HepG2 (cell line): ENCODE measurements around the gene PRICKLE2. TPM values are rescaled to one million over a fixed set of nuclear protein-coding genes. Genes with fewer than 3 reads are reported as not detected.

Experiments used
- ATAC-seq: fragments of 200-7000 bp; cut with Tn5 transposase; 3 replicates; pipeline ENCODE4 v1.9.1; 2020; ENCODE audit warnings: mild to moderate bottlenecking, moderate library complexity
- BruUV-seq: library from RNA; stranded (reverse); fragments of 400-500 nt; replicated peaks from 2 replicates; lab custom pipeline; 2021; lab: Mats Ljungman, UMichigan
- CTCF ChIA-PET: fragments of 300-600 bp; formaldehyde crosslinking; extraction: SDS; loops from one replicate; lab custom pipeline; 2021; ENCODE audit warnings: low total read pairs, inconsistent platforms, low intra/inter-chr PET ratio; lab: Yijun Ruan, JAX
- POLR2A ChIA-PET: fragments of 350-600 bp; sonication (Branson Sonifier 250); formaldehyde crosslinking; loops from one replicate; lab custom pipeline; 2020; ENCODE audit warnings: antibody characterized with exemption, inconsistent platforms; lab: Yijun Ruan, JAX
- DNase-seq: peaks from one replicate; pipeline ENCODE4 v3.0.0-alpha.2; 2015; ENCODE audit warnings: low spot score
- FAIRE-seq: peaks from 3 replicates; lab custom pipeline; 2011; peaks lifted over from hg19 to GRCh38; lab: Jason Lieb, UNC
- H2AFZ ChIP-seq: one replicate; pipeline ENCODE4 v1.6.1; 2011; ENCODE audit warnings: low read length, inconsistent platforms
- H3K27ac ChIP-seq: fragments of 300-600 bp; 3 replicates; pipeline ENCODE4 v1.8.0; 2011; ENCODE audit warnings: mixed run types, mild to moderate bottlenecking, mixed read lengths, low read length, inconsistent platforms; ENCODE audit not compliant: insufficient read depth; ENCODE audit errors: extremely low read length
- H3K27me3 ChIP-seq, 2 experiments: fragments of 200-600 bp in 1 of 2; 2 replicates in 1 of 2; 3 replicates in 1 of 2; pipeline versions ENCODE4 v1.6.0 to v1.8.0; 2011; ENCODE audit warnings: low read length in 2 of 2, mild to moderate bottlenecking in 2 of 2, moderate library complexity in 2 of 2, inconsistent platforms in 1 of 2; ENCODE audit not compliant: insufficient read depth in 2 of 2, control insufficient read depth in 1 of 2
- H3K36me3 ChIP-seq, 2 experiments: fragments of 200-600 bp in 1 of 2; replicated peaks in 1 of 2; 2 replicates in 1 of 2; 3 replicates in 1 of 2; pipeline versions ENCODE4 v1.5.1 to v1.8.0; 2011; ENCODE audit warnings: low read length in 2 of 2, inconsistent platforms in 1 of 2; ENCODE audit not compliant: insufficient read depth in 2 of 2, control insufficient read depth in 1 of 2
- H3K4me1 ChIP-seq: 2 replicates; pipeline ENCODE4 v1.5.1; 2012; ENCODE audit warnings: low read length, inconsistent platforms; ENCODE audit not compliant: insufficient read depth
- H3K4me2 ChIP-seq: 2 replicates; pipeline ENCODE4 v1.6.0; 2011; ENCODE audit warnings: low read depth, low read length, inconsistent platforms
- H3K4me3 ChIP-seq, 3 experiments: fragments of 200-600 bp in 1 of 3; sonication (generic), shearing (Covaris generic) in 1 of 3; replicated peaks in 1 of 3; 2 replicates each; pipeline ENCODE4 v1.5.1; 2011 to 2016; ENCODE audit warnings: low read length in 3 of 3, inconsistent platforms in 2 of 3, low read depth in 2 of 3, mild to moderate bottlenecking in 2 of 3, control low read depth in 1 of 3, mixed read lengths in 1 of 3; ENCODE audit not compliant: insufficient read depth in 1 of 3
- H3K79me2 ChIP-seq: one replicate; pipeline ENCODE4 v1.6.1; 2011; ENCODE audit warnings: low read length, inconsistent platforms; ENCODE audit not compliant: insufficient read depth
- H3K9ac ChIP-seq: 2 replicates; pipeline ENCODE4 v1.6.0; 2011; ENCODE audit warnings: mild to moderate bottlenecking, low read depth, low read length, inconsistent platforms; ENCODE audit not compliant: insufficient read depth
- H3K9me3 ChIP-seq: 2 replicates; pipeline ENCODE4 v1.5.1; 2012; ENCODE audit warnings: mild to moderate bottlenecking, low read length
- H4K20me1 ChIP-seq: 2 replicates; pipeline ENCODE4 v1.6.0; 2011; ENCODE audit warnings: inconsistent platforms, mild to moderate bottlenecking, low read length, moderate library complexity; ENCODE audit not compliant: insufficient read depth
- CENPX ChIP-seq: sonication (generic); formaldehyde crosslinking; IDR thresholded peaks from 2 replicates; pipeline ENCODE4 v1.9.0; 2021; ENCODE audit warnings: mild to moderate bottlenecking, missing genetic modification reagents, moderate library complexity
- HDAC2 ChIP-seq: sonication (generic); formaldehyde crosslinking; IDR thresholded peaks from 2 replicates; pipeline ENCODE4 v1.4.0; 2020; ENCODE audit warnings: missing genetic modification reagents
- KLF12 ChIP-seq: sonication (generic); formaldehyde crosslinking; IDR thresholded peaks from 2 replicates; pipeline ENCODE4 v1.4.0; 2020; ENCODE audit warnings: missing genetic modification reagents, borderline replicate concordance
- MLX ChIP-seq: IDR thresholded peaks from 2 replicates; pipeline ENCODE4 v1.6.1; 2016
- SP4 ChIP-seq: sonication (generic); formaldehyde crosslinking; IDR thresholded peaks from 2 replicates; pipeline ENCODE4 v1.8.1; 2023; ENCODE audit warnings: mild to moderate bottlenecking, missing genetic modification reagents
- SYNCRIP ChIP-seq: fragments of 200-400 bp; formaldehyde crosslinking; IDR thresholded peaks from 2 replicates; pipeline ENCODE4 v1.6.1; 2018; ENCODE audit warnings: mild to moderate bottlenecking, low read depth, low read length; ENCODE audit not compliant: insufficient read depth
- TCF7L2 ChIP-seq: IDR thresholded peaks from 2 replicates; pipeline ENCODE4 v1.6.1; 2011; ENCODE audit warnings: mild to moderate bottlenecking, low read depth, low read length, moderate library complexity
- XRCC5 ChIP-seq: fragments of 200-400 bp; formaldehyde crosslinking; optimal IDR thresholded peaks from 2 replicates; pipeline ENCODE3; 2017; ENCODE audit warnings: mild to moderate bottlenecking, low read length
- ZMYM3 ChIP-seq: sonication (generic); formaldehyde crosslinking; IDR thresholded peaks from 2 replicates; pipeline ENCODE4 v1.5.1; 2020; ENCODE audit warnings: mild to moderate bottlenecking, missing genetic modification reagents
- WGBS: methylation state at CpG from one replicate; pipeline ENCODE4 v1.1.6; 2017; ENCODE audit warnings: low lambda C conversion rate; 5-methylcytosine and 5-hydroxymethylcytosine counted together
- in situ Hi-C: cut with HindIII; loops from 2 replicates; pipeline ENCODE4 v1.10.0; 2017; ENCODE audit warnings: low pct_unique_long_range_greater_than_20kb; ENCODE audit not compliant: extremely low pct_ligation_motif_present
- intact Hi-C: fragments of 100-400 bp; cut with micrococcal nuclease; formaldehyde crosslinking; loops from one replicate; pipeline ENCODE4 v1.10.0; 2022; ENCODE audit not compliant: unreplicated experiment
- polyA plus RNA-seq, 8 experiments: library from polyadenylated mRNA; depleted of rRNA in 3 of 8; stranded (reverse) in 7 of 8; unstranded in 1 of 8; fragments of >200 nt; fragmentation: Illumina TruSeq in 4 of 8; extraction: Trizol in 4 of 8; gene quantifications; 2 replicates each; pipeline versions ENCODE4 v1.2.1 to v1.2.3, GENCODE V29; 2011 to 2016; ENCODE audit warnings: low read depth in 4 of 8, missing spikeins in 1 of 8, mixed read lengths in 1 of 8; ENCODE audit not compliant: insufficient read depth in 1 of 8
- total RNA-seq, 5 experiments: library from RNA; depleted of rRNA; stranded (reverse); fragments of >200 nt; fragmentation: Illumina TruSeq; extraction: Trizol; gene quantifications; 2 replicates each; pipeline ENCODE4 v1.2.3, GENCODE V29; 2016; ENCODE audit warnings: low read depth in 1 of 5
- TF ChIP-seq, protein P1 (sequence below): sonication (generic); formaldehyde crosslinking; IDR thresholded peaks from 2 replicates; pipeline ENCODE4 v1.8.1; 2023; ENCODE audit warnings: mild to moderate bottlenecking, missing genetic modification reagents, borderline replicate concordance
- TF ChIP-seq, protein P2 (sequence below): sonication (generic); formaldehyde crosslinking; IDR thresholded peaks from 2 replicates; pipeline ENCODE4 v1.5.0; 2020; ENCODE audit warnings: mild to moderate bottlenecking, missing genetic modification reagents, borderline replicate concordance
- TF ChIP-seq, protein P3 (sequence below): sonication (generic); formaldehyde crosslinking; conservative IDR thresholded peaks from 2 replicates; pipeline ENCODE4 v1.4.0; 2020; ENCODE audit warnings: missing genetic modification reagents

PRICKLE2 gene
- total and polyA plus RNA-seq, 2 of the 13 experiments (the other 11 are each of a cell fraction or from before 2014, with no cell fraction given): 0.01 to 0.07 TPM

- no peak overlapping the region for H3K4me3 ChIP-seq
- no peak overlapping the region for H2AFZ ChIP-seq
- ATAC-seq (no peak), DNase-seq (no peak), FAIRE-seq (no peak)
- TF ChIP-seq, protein P1, sequence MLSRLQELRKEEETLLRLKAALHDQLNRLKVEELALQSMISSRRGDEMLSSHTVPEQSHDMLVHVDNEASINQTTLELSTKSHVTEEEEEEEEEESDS: no peak
- TF ChIP-seq KLF12 (CRISPR knock-in tag) (no peak), SYNCRIP (no peak), CENPX (CRISPR knock-in tag) (no peak), MLX (CRISPR knock-in tag) (no peak), ZMYM3 (CRISPR knock-in tag) (no peak), SP4 (CRISPR knock-in tag) (no peak), XRCC5 (no peak), HDAC2 (CRISPR knock-in tag) (no peak), TCF7L2 (no peak)
- TF ChIP-seq, protein P2, sequence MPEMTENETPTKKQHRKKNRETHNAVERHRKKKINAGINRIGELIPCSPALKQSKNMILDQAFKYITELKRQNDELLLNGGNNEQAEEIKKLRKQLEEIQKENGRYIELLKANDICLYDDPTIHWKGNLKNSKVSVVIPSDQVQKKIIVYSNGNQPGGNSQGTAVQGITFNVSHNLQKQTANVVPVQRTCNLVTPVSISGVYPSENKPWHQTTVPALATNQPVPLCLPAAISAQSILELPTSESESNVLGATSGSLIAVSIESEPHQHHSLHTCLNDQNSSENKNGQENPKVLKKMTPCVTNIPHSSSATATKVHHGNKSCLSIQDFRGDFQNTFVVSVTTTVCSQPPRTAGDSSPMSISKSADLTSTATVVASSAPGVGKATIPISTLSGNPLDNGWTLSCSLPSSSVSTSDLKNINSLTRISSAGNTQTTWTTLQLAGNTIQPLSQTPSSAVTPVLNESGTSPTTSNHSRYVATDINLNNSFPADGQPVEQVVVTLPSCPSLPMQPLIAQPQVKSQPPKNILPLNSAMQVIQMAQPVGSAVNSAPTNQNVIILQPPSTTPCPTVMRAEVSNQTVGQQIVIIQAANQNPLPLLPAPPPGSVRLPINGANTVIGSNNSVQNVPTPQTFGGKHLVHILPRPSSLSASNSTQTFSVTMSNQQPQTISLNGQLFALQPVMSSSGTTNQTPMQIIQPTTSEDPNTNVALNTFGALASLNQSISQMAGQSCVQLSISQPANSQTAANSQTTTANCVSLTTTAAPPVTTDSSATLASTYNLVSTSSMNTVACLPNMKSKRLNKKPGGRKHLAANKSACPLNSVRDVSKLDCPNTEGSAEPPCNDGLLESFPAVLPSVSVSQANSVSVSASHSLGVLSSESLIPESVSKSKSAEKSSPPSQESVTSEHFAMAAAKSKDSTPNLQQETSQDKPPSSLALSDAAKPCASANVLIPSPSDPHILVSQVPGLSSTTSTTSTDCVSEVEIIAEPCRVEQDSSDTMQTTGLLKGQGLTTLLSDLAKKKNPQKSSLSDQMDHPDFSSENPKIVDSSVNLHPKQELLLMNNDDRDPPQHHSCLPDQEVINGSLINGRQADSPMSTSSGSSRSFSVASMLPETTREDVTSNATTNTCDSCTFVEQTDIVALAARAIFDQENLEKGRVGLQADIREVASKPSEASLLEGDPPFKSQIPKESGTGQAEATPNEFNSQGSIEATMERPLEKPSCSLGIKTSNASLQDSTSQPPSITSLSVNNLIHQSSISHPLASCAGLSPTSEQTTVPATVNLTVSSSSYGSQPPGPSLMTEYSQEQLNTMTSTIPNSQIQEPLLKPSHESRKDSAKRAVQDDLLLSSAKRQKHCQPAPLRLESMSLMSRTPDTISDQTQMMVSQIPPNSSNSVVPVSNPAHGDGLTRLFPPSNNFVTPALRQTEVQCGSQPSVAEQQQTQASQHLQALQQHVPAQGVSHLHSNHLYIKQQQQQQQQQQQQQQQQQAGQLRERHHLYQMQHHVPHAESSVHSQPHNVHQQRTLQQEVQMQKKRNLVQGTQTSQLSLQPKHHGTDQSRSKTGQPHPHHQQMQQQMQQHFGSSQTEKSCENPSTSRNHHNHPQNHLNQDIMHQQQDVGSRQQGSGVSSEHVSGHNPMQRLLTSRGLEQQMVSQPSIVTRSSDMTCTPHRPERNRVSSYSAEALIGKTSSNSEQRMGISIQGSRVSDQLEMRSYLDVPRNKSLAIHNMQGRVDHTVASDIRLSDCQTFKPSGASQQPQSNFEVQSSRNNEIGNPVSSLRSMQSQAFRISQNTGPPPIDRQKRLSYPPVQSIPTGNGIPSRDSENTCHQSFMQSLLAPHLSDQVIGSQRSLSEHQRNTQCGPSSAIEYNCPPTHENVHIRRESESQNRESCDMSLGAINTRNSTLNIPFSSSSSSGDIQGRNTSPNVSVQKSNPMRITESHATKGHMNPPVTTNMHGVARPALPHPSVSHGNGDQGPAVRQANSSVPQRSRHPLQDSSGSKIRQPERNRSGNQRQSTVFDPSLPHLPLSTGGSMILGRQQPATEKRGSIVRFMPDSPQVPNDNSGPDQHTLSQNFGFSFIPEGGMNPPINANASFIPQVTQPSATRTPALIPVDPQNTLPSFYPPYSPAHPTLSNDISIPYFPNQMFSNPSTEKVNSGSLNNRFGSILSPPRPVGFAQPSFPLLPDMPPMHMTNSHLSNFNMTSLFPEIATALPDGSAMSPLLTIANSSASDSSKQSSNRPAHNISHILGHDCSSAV: no peak
- TF ChIP-seq, protein P3, sequence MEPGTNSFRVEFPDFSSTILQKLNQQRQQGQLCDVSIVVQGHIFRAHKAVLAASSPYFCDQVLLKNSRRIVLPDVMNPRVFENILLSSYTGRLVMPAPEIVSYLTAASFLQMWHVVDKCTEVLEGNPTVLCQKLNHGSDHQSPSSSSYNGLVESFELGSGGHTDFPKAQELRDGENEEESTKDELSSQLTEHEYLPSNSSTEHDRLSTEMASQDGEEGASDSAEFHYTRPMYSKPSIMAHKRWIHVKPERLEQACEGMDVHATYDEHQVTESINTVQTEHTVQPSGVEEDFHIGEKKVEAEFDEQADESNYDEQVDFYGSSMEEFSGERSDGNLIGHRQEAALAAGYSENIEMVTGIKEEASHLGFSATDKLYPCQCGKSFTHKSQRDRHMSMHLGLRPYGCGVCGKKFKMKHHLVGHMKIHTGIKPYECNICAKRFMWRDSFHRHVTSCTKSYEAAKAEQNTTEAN (CRISPR knock-in tag): no peak
- ChIA-PET POLR2A (no interaction called here), CTCF (no interaction called here)
- BruUV-seq: no TSS peak
- H3K27ac ChIP-seq: no peak overlapping the region
- no peaks in the 10 kb centered on the region for H3K79me2 ChIP-seq
- no peaks in the 10 kb centered on the region for H3K27me3 ChIP-seq
- H4K20me1 ChIP-seq: no peaks in the 10 kb centered on the region
- H3K36me3 ChIP-seq: no peaks in the 10 kb centered on the region
- H3K9me3 ChIP-seq: no peaks in the 10 kb centered on the region
- intact Hi-C loops: no loop called here
- in situ Hi-C loops: no loop called here
- 51% methylated on average over 2 of the region's 2 CpGs for WGBS
- H3K4me1 ChIP-seq: peaks cover 3% of the 10 kb centered on the region
- H3K4me2 ChIP-seq: no peak overlapping the region
- no peak overlapping the region for H3K9ac ChIP-seq
These were observed 79.8 kb downstream of the PRICKLE2 start for GRCh38 chr3:64145438-64145837.
